K562 (cell line): Measurements from ENCODE around the gene TMEM242.
A peak's percentile ranks its signal among the peaks of the same experiment; 100 is the strongest.

ENCODE experiments used
- ETV6 ChIP-seq, 3 experiments: fragments of 150-350 bp in 1 of 3; sonication (generic) in 1 of 3; formaldehyde crosslinking in 1 of 3; IDR thresholded peaks; 2 replicates each; pipeline versions ENCODE4 v1.6.1 to v1.8.0; 2014 to 2022; ENCODE audit warnings: borderline replicate concordance in 2 of 3, low read depth in 2 of 3, antibody characterized with exemption in 1 of 3, low read length in 1 of 3, mild to moderate bottlenecking in 1 of 3, missing genetic modification reagents in 1 of 3
- FOXJ3 ChIP-seq: sonication (generic); formaldehyde crosslinking; IDR thresholded peaks from 2 replicates; pipeline ENCODE4 v1.4.0; 2020; ENCODE audit warnings: mild to moderate bottlenecking, missing genetic modification reagents
- GABPA ChIP-seq: fragments of 200-800 bp; sonication (Bioruptor generic); conservative IDR thresholded peaks from 2 replicates; pipeline ENCODE4 v1.6.1; 2016; ENCODE audit warnings: low read depth, missing genetic modification characterization, missing compliant biosample characterization
- MAFK ChIP-seq: IDR thresholded peaks from 2 replicates; pipeline ENCODE4 v1.6.1; 2011; ENCODE audit warnings: low read length, improper control_type of control experiment
- POLR2A ChIP-seq: fragments of 450-650 bp; conservative IDR thresholded peaks from 2 replicates; pipeline ENCODE4 v1.6.1; 2016
- POLR2AphosphoS5 ChIP-seq: IDR thresholded peaks from 2 replicates; pipeline ENCODE4 v1.6.1; 2011; ENCODE audit warnings: mild to moderate bottlenecking, low read depth, low read length, moderate library complexity; ENCODE audit not compliant: control insufficient read depth, insufficient read depth
- RBM34 ChIP-seq: fragments of 200-400 bp; formaldehyde crosslinking; IDR thresholded peaks from 2 replicates; pipeline ENCODE4 v1.6.1; 2018; ENCODE audit warnings: low read length, borderline replicate concordance; ENCODE audit not compliant: insufficient read depth
- SREBF2 ChIP-seq: sonication (generic); formaldehyde crosslinking; IDR thresholded peaks from 2 replicates; pipeline ENCODE4 v1.4.0; 2020; ENCODE audit warnings: mild to moderate bottlenecking, missing genetic modification reagents
- TAF1 ChIP-seq: IDR thresholded peaks from 2 replicates; pipeline ENCODE4 v1.6.1; 2011; ENCODE audit warnings: mild to moderate bottlenecking, low read length, moderate library complexity; ENCODE audit not compliant: insufficient read depth, control insufficient read depth, severe bottlenecking; ENCODE audit errors: extremely low read depth
- TEAD4 ChIP-seq, 2 experiments: sonication (generic) in 1 of 2; formaldehyde crosslinking in 1 of 2; IDR thresholded peaks; 2 replicates each; pipeline versions ENCODE4 v1.6.1 to v1.8.0; 2012 to 2022; ENCODE audit warnings: borderline replicate concordance in 1 of 2, inconsistent platforms in 1 of 2, low read length in 1 of 2, mild to moderate bottlenecking in 1 of 2, missing genetic modification reagents in 1 of 2
- ZC3H11A ChIP-seq: IDR thresholded peaks from 2 replicates; pipeline ENCODE4 v1.6.1; 2012; ENCODE audit warnings: low read depth, low read length, improper control_type of control experiment
- TF ChIP-seq, protein P1 (sequence below): sonication (generic); formaldehyde crosslinking; IDR thresholded peaks from 2 replicates; pipeline ENCODE4 v1.5.0; 2020; ENCODE audit warnings: missing genetic modification reagents
- TF ChIP-seq, protein P2 (sequence below), 3 experiments: IDR thresholded peaks in 2 of 3; conservative IDR thresholded peaks in 1 of 3; 2 replicates each; pipeline ENCODE4 v1.5.1; 2011 to 2012; ENCODE audit warnings: low read length in 3 of 3, mild to moderate bottlenecking in 3 of 3, control low read depth in 2 of 3, improper control_type of control experiment in 1 of 3, inconsistent platforms in 1 of 3, low read depth in 1 of 3, mixed read lengths in 1 of 3, moderate library complexity in 1 of 3; ENCODE audit not compliant: insufficient read depth in 2 of 3

DNA sequence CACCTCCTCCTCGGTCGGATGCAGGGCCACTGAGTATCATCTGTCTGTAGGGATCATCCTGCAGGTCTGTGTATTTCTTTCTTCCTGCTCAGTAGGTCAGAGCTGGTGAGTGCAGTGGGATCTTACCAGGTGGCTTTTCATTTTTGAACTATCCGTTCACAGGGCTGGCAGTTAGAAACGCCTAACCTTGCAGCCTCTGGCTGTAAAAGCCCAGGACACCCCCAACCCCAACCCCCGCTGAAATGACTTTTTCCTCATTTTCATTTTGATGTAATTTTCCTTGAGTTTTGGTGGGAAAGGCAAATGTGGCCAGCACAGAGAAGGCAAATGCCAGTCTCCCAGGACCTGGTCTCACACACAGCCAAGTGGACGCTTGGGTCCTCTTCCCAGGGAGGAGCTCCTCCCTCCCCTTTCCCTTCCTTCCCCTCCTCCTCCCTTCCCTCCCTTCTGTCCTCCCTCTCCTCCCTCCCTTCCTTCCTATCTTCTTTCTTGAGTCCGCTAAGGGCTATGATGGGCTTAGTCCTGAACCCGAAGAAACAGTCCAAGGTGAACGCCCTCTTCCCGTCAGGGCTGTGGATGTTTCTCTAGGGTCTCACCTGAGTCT, 36.0 kb downstream of the TMEM242 start:
- TF ChIP-seq, protein P1, sequence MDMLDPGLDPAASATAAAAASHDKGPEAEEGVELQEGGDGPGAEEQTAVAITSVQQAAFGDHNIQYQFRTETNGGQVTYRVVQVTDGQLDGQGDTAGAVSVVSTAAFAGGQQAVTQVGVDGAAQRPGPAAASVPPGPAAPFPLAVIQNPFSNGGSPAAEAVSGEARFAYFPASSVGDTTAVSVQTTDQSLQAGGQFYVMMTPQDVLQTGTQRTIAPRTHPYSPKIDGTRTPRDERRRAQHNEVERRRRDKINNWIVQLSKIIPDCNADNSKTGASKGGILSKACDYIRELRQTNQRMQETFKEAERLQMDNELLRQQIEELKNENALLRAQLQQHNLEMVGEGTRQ (CRISPR knock-in tag): no peak
- TF ChIP-seq ZC3H11A: no peak
- TF ChIP-seq SREBF2 (CRISPR knock-in tag): no peak
- TF ChIP-seq POLR2AphosphoS5: 0 out of 2 replicates have a peak, but pooled peaks have one; percentile 10
- TF ChIP-seq MAFK: no peak
- TF ChIP-seq, protein P2, sequence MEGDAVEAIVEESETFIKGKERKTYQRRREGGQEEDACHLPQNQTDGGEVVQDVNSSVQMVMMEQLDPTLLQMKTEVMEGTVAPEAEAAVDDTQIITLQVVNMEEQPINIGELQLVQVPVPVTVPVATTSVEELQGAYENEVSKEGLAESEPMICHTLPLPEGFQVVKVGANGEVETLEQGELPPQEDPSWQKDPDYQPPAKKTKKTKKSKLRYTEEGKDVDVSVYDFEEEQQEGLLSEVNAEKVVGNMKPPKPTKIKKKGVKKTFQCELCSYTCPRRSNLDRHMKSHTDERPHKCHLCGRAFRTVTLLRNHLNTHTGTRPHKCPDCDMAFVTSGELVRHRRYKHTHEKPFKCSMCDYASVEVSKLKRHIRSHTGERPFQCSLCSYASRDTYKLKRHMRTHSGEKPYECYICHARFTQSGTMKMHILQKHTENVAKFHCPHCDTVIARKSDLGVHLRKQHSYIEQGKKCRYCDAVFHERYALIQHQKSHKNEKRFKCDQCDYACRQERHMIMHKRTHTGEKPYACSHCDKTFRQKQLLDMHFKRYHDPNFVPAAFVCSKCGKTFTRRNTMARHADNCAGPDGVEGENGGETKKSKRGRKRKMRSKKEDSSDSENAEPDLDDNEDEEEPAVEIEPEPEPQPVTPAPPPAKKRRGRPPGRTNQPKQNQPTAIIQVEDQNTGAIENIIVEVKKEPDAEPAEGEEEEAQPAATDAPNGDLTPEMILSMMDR (IDR thresholded peaks at IDR 0.05 in 2 of 3, conservative IDR thresholded peaks at IDR 0.05 in 1 of 3; ENCODE audit: insufficient read depth in 2 of 3, low read depth in 1 of 3, low read length in 3 of 3): no peak
- no peak for TF ChIP-seq FOXJ3 (CRISPR knock-in tag)
- TF ChIP-seq TAF1: no peak
- no peak for TF ChIP-seq RBM34
- no peak for TF ChIP-seq TEAD4 (IDR thresholded peaks at IDR 0.05; ENCODE audit: low read length)
- no peak for TF ChIP-seq TEAD4 (CRISPR knock-in tag; IDR thresholded peaks at IDR 0.05; ENCODE audit: borderline replicate concordance)
- TF ChIP-seq POLR2A: no peak
- TF ChIP-seq ETV6 (IDR thresholded peaks at IDR 0.05; ENCODE audit: borderline replicate concordance in 1 of 2, low read depth in 2 of 2, low read length in 1 of 2): no peak
- no peak for TF ChIP-seq ETV6 (CRISPR knock-in tag; IDR thresholded peaks at IDR 0.05; ENCODE audit: borderline replicate concordance)
- no peak for TF ChIP-seq GABPA (tag)
